HG02678 (cell line): Measurements from ENCODE around the gene PCARE.

Source experiments
- ATAC-seq: cut with Tn5 transposase; IDR thresholded peaks from one replicate; pipeline ENCODE4 v1.9.1; 2021; ENCODE audit warnings: mild to moderate bottlenecking, moderate library complexity; ENCODE audit not compliant: unreplicated experiment

Gene PCARE

DNA sequence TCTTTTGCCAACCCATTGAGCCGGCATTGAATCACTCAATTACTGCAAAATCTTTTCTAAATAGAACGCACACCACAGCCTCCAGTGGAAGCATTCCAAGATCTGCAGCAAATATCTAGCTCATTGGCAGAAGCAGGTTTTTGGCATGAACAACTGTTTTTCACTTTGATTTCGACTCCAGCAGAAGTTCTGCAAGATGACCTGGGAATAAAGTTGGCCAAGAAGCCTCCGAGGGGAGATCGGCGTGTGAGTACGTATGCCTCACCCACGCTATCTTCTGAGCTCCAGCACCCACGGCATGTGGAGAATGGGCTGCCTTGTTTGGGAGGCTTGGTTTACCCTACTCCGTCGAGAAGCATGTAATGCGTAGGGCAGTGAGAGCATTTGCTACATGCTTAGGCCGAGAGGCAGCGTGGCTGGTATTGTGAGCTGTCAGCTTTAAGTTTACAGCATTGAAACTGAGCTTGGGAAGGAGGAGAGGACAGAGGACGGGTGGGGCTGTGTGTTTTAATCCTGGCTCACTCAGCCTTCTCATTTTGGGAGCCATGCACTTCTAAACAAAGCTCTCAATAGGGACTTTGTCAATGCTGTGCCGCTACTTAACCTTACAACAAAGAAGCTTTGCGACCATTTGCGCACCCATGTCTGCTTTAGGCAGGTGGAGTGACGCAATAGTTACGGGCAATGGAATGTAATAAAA lies 10.5 kb downstream of the PCARE start:
- no peak for ATAC-seq

- ATAC-seq, result no peak
Observed at GRCh38 chr2:29063056-29063455, 11.3 kb downstream of the PCARE start.

GRCh38 chr2:29062371-29062770 lies 12.0 kb downstream of the PCARE start:
- no peak for ATAC-seq

DNA sequence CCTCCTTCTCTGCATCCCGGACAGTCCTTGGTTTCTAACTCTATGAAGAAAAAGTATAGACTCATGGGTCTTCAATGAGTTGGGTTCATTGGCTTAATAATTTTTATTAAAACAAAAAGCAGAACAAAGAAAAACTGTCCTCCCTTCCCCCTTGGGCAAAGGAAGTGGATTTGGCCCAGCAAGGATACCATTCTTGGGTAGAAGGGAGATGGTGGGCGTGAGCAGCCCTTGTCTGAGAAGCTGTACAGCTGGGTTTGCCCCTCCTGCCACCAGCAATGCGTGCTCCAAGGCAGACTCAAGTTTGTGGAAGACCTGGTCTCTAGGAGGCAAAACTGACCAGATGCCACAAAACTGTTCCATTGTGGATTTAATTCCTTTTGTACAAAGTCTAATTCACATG lies 12.7 kb downstream of the PCARE start:
- no peak for ATAC-seq

DNA sequence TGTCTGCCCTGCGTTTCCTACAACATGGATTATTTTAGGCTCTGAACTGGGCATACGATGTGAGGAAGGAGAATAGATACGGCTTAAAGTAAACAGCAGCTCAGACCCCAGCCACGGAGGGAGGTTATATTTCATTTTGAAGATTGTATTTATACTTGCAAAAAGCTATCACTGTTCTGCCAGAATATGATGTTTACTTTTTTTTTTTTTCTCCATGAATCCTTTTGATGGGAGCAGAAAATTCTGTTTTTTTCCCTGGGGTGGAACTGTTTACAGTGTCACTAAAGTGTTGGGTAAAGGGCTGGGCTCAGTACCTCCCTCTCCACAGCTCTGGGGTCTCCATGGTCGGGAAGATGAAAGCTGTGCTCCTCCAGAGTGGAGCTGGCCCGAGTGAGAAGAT lies 13.1 kb downstream of the PCARE start:
- ATAC-seq, result no peak

DNA sequence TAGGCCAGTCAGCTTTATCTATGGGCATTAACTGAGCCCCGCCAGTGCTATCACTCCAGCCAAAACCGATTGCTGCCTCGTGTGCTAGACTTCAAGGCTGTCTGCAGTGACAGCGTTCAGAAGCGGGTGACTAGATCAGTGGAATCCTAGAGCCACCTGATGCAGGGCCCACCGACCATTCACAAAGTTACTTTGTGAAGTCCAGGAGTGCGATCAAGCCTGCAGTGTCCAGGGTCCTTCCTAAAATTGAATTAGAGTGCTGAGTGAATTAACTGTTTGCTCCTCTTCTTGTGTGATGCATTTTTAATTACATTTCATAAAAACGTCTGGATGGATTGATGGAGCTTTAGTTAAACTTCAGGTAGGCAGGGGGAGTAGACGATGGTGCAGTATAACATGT lies 13.9 kb downstream of the PCARE start:
- ATAC-seq, result no peak

DNA sequence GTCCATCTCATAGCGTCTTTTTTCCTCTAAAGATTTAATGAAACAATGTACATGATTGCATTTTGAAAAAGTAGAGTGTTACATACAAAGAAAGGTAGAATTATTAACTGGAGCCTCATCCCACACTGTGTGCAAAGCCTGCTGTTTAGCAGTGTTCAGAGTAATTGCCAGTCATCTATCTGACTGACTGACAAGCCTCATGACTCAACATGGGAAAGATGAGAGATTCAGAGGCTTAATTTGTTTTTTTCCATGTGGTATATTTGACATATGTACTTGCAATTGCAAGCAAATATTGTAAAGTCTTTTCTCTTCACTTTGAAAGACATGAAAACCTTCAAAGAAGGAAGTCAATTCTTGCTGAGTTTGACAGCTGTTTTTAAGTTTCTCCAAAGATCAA lies 14.7 kb downstream of the PCARE start:
- no peak for ATAC-seq

DNA sequence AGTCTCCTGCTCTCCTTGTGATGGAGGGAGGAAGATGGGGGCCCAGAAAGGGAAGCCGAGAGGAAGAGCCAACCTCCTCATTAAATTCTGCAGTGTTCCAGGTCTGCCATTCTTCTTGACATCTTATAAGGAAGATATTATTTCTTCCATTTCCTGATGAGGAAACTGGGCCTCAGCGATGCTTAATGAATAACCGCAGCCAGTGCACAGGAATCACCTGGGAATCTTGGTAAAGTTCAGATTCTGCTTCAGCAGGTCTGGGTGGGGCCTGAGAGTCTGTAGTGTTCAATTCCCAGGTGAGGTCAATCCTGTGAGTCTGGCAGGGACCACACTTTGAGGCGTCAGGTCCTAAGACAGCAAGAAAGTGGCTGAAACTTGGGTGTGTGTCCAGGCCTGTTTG lies 17.3 kb downstream of the PCARE start:
- ATAC-seq, result no peak

- ATAC-seq, result no peak
Observed at GRCh38 chr2:29056452-29056851, 17.9 kb downstream of the PCARE start.

GRCh38 chr2:29055601-29056000 lies 18.7 kb downstream of the PCARE start:
- ATAC-seq, result no peak

DNA sequence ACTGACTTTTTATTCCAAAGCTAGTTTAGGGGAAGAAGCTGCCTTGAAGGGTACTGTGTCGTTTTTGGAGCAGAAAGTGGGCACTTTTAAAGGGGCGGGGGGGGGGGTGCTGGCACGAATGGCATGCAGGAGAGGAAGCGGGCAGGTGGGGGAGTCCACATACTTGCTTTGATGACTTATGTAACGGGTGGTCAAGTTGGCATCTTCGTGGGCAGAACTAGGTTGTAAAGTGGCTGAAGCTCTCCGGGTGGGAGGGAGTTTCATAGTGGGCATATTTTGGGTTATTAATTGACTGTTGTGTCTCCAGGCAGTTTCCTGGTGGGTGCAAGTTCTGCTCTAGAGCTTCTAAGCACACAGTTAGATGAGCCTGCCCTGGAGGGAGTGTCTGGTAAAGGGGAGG lies 19.9 kb downstream of the PCARE start:
- no peak for ATAC-seq

DNA sequence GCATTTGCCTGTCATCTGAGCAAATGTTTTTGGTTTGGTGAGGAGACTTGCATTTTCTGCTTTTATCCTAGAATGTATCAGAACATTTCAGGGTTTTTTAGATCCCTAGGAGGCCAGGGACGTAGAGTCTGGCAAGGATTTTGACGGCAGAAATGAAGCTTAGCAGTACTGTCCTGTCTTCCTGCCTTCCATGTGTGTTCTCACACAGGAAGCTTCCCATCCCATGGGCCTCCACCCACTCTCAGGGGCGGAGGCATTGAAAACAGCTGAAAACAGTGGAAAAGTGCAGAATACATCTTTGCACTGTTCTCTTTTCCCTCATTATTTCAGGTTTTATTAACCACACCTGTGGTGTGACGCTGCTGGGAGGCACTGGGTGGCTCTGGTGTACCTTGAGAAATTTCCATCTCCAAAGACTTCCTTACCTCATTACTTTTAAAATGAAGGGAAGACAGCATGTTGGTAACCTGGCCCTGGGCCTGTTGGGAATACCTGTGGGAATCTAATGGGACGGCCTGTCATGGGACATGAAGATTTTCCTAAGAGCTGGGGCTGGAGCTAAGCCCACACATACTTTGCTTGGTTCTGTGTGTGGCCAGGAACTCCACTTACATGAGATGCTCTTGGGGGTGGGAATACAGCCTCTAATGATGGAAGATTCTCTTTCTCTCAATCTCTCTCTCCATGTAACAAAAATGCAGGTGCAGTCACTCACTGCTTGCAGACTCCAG lies 20.5 kb downstream of the PCARE start:
- ATAC-seq, result no peak

DNA sequence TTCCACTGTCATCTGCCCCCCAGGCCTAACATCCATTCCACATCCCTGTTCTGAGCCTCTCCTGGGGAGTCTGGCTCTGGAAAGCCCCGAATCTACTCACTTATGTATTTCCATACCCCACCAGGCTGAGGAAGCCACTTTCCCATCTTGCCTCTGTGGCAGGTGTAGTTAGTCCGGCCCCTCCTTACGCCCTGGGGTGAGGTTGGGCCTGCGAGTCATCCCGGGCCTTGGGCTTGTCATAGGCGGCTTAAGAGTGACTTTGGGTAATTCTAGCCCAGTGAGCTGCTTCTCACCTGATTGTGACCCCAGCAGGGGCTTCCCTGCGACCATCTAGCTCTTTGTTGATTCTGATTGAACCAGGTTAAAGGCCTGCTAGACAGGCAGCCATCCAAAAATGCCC lies 21.1 kb downstream of the PCARE start:
- ATAC-seq, result no peak

DNA sequence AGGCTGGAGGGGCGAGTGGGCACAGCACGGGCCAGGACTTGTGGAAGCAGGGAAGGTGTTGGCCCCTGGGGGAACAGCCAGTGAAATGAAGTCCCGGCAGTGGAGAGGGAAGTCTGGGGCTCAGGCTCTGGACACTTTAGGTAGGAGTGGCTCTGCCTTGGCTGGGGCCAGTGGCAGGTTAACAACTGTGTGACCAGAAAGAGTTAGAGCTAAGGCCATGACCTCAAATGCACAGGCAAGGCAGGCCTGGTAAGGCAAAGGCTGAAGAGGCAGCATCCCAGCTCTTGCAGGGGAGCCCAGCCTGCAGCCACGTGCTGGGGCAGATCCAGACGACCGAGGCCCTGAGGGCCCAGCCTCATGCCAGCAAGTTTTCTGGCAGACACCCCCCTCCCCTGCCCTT lies 21.5 kb downstream of the PCARE start:
- ATAC-seq, result no peak

DNA sequence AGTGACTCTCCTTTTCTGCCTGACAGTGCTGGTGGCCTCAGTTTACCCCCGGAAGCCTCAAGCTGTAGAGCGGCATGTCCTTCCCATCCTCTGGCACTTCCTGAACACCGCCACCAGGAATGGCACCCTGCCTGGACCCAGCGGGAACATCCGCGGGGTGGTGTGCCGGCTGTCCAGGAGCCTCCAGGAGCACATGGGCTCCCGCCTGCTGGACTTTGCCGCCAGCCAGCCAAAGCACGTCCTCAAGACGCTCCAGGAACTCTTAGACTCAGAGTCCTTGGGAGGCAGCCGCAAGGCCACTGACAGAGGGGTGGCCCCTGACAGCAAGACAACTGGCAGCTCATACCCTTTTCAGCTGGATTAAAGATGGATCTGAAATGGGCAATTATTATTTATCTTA lies 22.6 kb downstream of the PCARE start:
- ATAC-seq, result no peak

DNA sequence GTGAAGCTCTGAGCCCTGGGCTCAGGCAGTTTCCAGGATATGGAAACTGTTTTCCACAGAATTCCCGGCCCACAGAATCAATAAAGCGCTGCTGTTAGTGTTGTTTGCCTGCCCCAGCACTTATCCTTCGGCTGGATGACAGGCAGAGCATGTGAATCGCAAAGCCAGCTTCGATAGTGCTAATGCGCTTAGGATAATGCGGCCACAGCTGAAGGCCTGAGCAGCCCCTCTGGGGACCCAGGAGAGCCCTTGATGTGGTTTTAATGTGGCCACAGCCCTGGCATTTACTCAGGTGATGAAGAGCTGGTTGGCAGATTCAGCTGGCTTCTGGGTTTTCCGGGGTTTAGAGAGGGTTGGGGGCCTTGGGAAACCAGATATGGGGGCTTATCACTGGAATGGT lies 23.7 kb downstream of the PCARE start:
- ATAC-seq, result no peak

- no peak for ATAC-seq
Observed at GRCh38 chr2:29047083-29047845, 27.1 kb downstream of the PCARE start.

GRCh38 chr2:29046321-29046720 lies 28.0 kb downstream of the PCARE start:
- no peak for ATAC-seq

DNA sequence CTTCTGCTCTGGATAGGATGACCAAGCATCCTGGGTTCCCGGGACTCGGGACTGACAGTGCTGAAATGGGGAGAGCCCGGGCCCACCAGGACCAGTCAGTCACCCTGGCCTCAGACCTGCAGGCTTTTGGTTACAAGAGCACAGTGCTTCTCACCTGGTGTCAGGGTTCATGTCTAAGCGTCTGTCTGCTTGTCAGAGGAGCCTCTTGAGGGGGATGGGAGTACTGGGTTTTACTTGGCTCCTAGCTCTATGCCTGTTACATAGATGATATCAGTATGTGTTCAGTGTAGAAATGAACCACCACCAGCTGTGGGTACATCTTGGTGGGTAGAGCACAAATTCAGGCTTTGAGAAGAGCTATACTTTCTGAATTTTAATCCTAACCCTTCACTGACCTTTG lies 29.9 kb downstream of the PCARE start:
- no peak for ATAC-seq

DNA sequence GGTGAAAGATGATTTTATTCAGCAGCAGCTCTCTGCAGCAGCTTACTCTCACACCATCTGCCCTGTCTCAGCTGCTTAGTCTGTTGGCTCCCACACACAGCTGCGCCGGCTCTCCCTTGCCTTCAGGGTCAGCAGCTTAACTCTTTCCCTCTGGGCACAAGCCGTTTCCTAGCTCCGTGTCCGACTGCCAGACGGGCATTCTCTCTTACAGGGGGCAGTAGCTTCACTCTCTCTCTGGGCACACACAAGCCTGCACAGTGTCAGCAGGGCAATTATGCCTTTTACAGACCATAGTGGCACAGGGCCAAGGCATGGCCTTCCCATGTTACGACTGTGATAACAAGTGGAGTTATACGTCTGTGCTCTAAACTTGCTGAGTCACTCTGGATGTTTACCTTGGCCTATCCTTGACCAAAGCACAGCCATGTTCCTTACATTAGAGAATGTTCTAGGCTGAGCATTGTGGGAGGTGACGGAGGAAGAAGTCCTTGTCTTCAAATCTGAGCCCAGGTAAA lies 31.7 kb downstream of the PCARE start:
- ATAC-seq, result no peak

DNA sequence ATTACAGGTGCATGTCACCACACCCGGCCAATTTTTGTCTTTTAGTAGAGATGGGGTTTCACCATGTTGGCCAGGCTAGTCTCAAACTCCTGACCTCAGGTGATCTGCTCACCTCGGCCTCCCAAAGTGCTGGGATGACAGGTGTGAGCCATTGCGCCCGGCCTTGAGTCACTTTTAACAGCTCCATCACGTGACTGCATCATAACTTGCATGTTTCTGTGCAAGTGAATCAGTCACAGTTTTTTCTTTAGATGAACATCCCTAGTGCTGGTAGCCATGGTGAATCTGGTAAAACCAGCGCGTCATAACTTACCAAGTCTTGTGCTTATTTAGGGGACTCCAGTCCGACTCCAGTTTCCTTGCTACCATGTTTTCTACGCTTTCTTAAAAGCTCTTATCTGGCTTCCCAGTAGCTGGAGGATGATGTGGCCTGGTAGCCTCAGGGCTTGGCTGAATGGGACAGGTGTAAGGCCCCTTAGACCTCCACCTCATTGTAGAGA lies 33.1 kb downstream of the PCARE start:
- no peak for ATAC-seq

GRCh38 chr2:29040552-29040951 lies 33.8 kb downstream of the PCARE start:
- ATAC-seq, result no peak
